GM18526 (cell line): ENCODE data around the gene RNF11.

Experiments
- POLR2A ChIP-seq: IDR thresholded peaks from 3 replicates; pipeline ENCODE4 v1.6.1; 2011; ENCODE audit not compliant: insufficient read length; ENCODE audit errors: extremely low read depth

Gene RNF11

DNA sequence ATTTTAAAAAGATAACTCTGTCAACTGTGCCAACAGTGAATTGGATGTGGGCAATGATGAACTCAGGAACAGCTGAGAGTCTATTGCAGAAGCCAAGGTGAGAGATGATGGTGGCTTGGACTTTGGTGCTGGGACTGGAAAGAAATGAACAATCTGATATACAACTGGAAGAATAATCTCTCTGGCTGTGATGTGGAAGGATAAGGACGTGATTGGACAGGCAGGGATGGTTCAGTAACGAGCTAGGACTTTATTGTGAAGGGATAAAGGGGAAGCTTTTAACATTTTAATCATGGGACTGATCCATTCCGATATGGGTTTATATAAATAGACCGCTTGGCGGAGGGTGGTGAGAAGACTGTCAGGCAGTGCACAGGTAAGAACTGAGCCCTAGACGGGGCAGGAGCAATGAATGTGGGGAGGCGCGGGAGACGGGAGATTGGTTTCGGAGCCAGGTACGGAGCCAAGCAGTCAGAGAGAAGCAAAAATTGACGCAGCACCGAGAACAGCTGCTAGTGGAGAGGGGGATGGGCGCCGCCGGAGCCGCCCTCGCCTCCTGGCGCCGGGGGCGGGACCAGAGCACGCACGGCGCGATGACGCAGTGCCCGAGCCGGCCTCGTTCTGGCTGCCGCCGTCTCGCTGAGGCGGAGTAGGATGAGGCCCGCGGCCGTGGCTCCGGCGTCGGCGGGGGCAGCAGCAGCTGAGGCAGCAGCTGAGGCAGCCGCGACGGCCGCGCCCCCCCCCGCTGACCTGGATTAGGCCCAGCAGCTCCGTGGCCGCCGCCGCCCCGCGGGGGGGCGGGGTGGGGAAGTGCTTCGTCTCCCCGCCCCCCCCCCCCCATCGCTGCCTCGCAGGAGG is at the start of gene RNF11:
Gene RNF11 (plus strand): TSS at position 601 of the 858 bp plus-strand sequence. CDS start 484 bp downstream, outside the sequence.
- TF ChIP-seq POLR2A: peak; percentile 92

GRCh38 chr1:51188230-51188629 is 47.8 kb upstream of the RNF11 start:
- no peak for TF ChIP-seq POLR2A

GRCh38 chr1:51189421-51190073 is 46.5 kb upstream of the RNF11 start:
- no peak for TF ChIP-seq POLR2A

DNA sequence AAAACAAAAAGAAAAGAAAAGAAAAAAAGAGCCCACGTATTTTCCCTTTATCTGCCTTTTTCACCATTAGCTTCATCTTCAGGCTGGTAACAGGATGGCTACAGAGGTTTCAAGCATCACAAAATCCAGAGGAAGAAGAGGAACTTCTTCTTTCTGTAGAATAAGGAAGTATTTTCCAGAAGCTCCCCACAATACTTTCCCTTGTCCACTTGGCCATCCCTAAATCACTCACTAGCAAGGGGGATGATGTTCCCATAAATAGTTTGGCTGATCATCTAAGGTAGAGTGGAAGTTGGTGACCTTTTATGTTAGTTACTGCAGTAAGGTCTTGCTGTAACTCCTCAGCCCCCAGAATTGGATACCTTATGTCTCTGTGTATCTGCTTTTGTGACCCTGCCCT is 45.1 kb upstream of the RNF11 start:
- TF ChIP-seq POLR2A: no peak

- no peak for TF ChIP-seq POLR2A
These were observed 43.7 kb upstream of the RNF11 start for GRCh38 chr1:51192213-51192843.

- TF ChIP-seq POLR2A: no peak
These were observed 42.5 kb upstream of the RNF11 start for GRCh38 chr1:51193564-51193963.

GRCh38 chr1:51203121-51203873 is 32.8 kb upstream of the RNF11 start:
- TF ChIP-seq POLR2A: no peak

- TF ChIP-seq POLR2A: no peak
These were observed 32.2 kb upstream of the RNF11 start for GRCh38 chr1:51203874-51204245.

DNA sequence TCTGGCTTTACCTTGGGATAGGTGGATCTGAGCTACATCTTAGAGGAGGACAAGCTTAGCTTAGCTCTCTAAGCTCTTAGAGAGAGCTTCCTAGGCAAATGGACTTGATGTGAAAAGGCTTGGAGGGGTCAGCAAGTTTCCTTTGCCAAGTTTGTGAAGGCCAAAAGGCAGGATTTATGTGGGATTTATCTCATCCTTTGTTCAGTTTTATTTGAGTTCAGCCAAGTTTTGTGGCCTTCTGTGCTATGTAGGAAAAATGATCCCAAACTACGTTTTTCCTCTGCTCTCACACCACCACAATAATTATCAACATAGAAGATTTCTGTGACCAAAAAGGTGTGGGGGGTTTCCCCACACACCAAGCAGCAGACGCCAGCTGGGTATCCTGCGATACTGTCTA is 26.0 kb upstream of the RNF11 start:
- no peak for TF ChIP-seq POLR2A

GRCh38 chr1:51210676-51211075 is 25.4 kb upstream of the RNF11 start:
- TF ChIP-seq POLR2A: no peak

- no peak for TF ChIP-seq POLR2A
These were observed 21.4 kb upstream of the RNF11 start for GRCh38 chr1:51214615-51215131.

- TF ChIP-seq POLR2A: no peak
These were observed 20.9 kb upstream of the RNF11 start for GRCh38 chr1:51215169-51215568.

DNA sequence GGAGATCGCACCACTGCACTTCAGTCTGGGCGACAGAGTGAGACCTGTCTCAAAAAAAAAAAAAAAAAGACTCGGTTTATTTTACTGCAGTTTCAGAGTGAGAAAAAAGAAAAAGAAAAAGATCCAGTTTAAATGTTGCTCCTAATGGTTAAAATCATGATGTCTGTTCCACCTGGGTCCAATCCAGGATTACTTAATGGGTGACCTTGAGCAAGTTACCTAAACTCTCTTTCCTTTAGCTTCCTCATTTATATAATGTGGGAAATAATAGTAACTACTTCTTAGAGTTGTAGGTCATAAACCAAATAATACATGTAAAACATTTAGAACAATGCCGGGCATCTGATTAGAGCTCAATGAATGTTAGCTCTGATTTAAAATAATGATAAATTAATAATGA is 19.4 kb upstream of the RNF11 start:
- no peak for TF ChIP-seq POLR2A

DNA sequence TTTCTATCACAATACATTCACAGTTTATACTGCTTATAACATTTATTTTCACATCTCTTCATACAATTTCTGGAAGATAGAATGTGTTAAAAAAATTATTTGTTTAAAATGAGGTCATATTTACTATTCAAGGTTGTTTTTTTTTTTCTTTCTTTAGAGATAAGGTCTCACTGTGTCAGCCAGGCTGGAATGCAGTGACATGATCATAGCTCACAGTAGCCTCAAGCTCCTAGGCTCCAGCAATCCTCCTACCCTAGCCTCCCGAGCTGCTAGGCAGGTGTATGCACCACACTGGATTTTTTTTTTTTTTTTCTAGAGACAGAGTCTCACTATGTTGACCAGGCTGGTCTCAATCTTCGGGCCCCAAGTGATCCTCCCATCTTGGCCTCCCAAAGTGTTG is 19.0 kb upstream of the RNF11 start:
- no peak for TF ChIP-seq POLR2A

DNA sequence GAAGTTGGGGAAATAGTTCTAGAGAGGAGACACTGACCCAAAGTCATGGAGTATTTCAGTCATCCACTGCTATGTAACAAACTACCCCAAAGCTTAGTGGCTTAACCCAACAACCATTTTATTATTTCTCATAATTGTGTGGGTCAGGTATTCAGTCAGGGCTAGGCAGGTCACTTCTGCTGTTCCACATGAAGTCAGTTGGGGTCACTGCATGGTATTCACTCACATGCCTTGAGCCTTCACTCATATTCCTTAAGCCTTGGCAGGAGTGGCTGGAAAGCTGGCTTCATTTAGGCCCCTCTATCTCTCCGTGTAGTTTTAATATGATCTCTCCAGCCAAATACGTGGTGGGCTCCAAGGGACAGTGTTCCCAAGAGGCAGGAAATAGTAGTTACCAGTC is 17.5 kb upstream of the RNF11 start:
- no peak for TF ChIP-seq POLR2A
